Suppressor macrophage treated with lipopolysaccharide for 1 hour (primary cell): ENCODE data around the gene CACNG5.

Experiments used
- DNase-seq, 3 donors: peaks; one replicate each; pipeline ENCODE4 v3.0.0-alpha.2; 2020 to 2022

CACNG5 gene

GRCh38 chr17:66855204-66855603, 20.3 kb downstream of the CACNG5 start:
- peak in 2 of 3 donors; percentile 7 to 31 for DNase-seq

GRCh38 chr17:66858226-66859083, 23.5 kb downstream of the CACNG5 start:
- DNase-seq = no peak

- DNase-seq = no peak
Measured at GRCh38 chr17:66859353-66859752, 24.4 kb downstream of the CACNG5 start.

GRCh38 chr17:66860204-66860603, 25.3 kb downstream of the CACNG5 start:
- DNase-seq = no peak

- DNase-seq = no peak
Measured at GRCh38 chr17:66863820-66864219, 28.9 kb downstream of the CACNG5 start.

GRCh38 chr17:66865151-66865550, 30.2 kb downstream of the CACNG5 start:
- no peak for DNase-seq

- DNase-seq = no peak
Measured at GRCh38 chr17:66873962-66874361, 39.0 kb downstream of the CACNG5 start.

GRCh38 chr17:66884931-66885330, 50.0 kb downstream of the CACNG5 start:
- no peak for DNase-seq

GRCh38 chr17:66885417-66885816, 50.5 kb downstream of the CACNG5 start:
- no peak for DNase-seq

GRCh38 chr17:66889480-66890230, 54.7 kb downstream of the CACNG5 start:
- no peak for DNase-seq

- DNase-seq = no peak
Measured at GRCh38 chr17:66892246-66892645, 57.3 kb downstream of the CACNG5 start.

GRCh38 chr17:66893382-66893781, 58.5 kb downstream of the CACNG5 start:
- DNase-seq = no peak

- no peak for DNase-seq
Measured at GRCh38 chr17:66893863-66894262, 58.9 kb downstream of the CACNG5 start.

GRCh38 chr17:66897141-66897540, 62.2 kb downstream of the CACNG5 start:
- no peak for DNase-seq

GRCh38 chr17:66898536-66898935, 63.6 kb downstream of the CACNG5 start:
- DNase-seq = no peak

GRCh38 chr17:66900126-66901010, 65.5 kb downstream of the CACNG5 start:
- peak in 1 of 3 donors; percentile 17 for DNase-seq

GRCh38 chr17:66903296-66903695, 68.4 kb downstream of the CACNG5 start:
- DNase-seq = peak in 1 of 3 donors; percentile 16

GRCh38 chr17:66903781-66904180, 68.9 kb downstream of the CACNG5 start:
- no peak for DNase-seq

- DNase-seq = no peak
Measured at GRCh38 chr17:66904760-66905624, 70.1 kb downstream of the CACNG5 start.

GRCh38 chr17:66906321-66907278, 71.7 kb downstream of the CACNG5 start:
- DNase-seq = peak; percentile 66 to 80 (median 78)
